Lung (tissue), 12 donors: Measurements from ENCODE around the gene CWF19L2. TPM values are rescaled to one million over a fixed set of nuclear protein-coding genes. Genes with fewer than 3 reads are reported as not detected.

Experiments
- ATAC-seq: fragments of 200-7000 bp; cut with Tn5 transposase; one replicate; pipeline ENCODE4 v1.9.1; 2020; ENCODE audit warnings: moderate number of reproducible peaks; ENCODE audit not compliant: insufficient read depth, low FRiP score
- DNase-seq, 3 donors: peaks; one replicate each; pipeline ENCODE4 v3.0.0-alpha.2; 2013 to 2017
- H3K27ac ChIP-seq, 2 donors: one replicate each; pipeline ENCODE4 v1.5.1; 2013; ENCODE audit warnings: mild to moderate bottlenecking in 2 of 2, moderate library complexity in 2 of 2, control low read depth in 1 of 2, inconsistent platforms in 1 of 2, low read depth in 1 of 2, low read length in 1 of 2
- H3K27me3 ChIP-seq, 3 donors: one replicate each; pipeline ENCODE4 v1.5.1; 2013; ENCODE audit warnings: low read length in 2 of 3; ENCODE audit not compliant: control insufficient read depth in 3 of 3, insufficient read depth in 3 of 3
- H3K36me3 ChIP-seq, 4 donors: one replicate each; pipeline ENCODE4 v1.5.1; 2013; ENCODE audit warnings: low read length in 4 of 4, mild to moderate bottlenecking in 1 of 4, moderate library complexity in 1 of 4; ENCODE audit not compliant: control insufficient read depth in 4 of 4, insufficient read depth in 4 of 4
- H3K4me1 ChIP-seq, 5 donors: one replicate each; pipeline ENCODE4 v1.5.1; 2013; ENCODE audit warnings: low read length in 5 of 5, mild to moderate bottlenecking in 2 of 5, moderate library complexity in 1 of 5; ENCODE audit not compliant: control insufficient read depth in 5 of 5, insufficient read depth in 5 of 5
- H3K4me3 ChIP-seq: one replicate; pipeline ENCODE4 v1.5.1; 2013; ENCODE audit warnings: mild to moderate bottlenecking, control low read depth, moderate library complexity
- H3K9ac ChIP-seq, 2 donors: one replicate each; pipeline ENCODE4 v1.5.1; 2013; ENCODE audit warnings: low read length in 2 of 2, control low read depth in 1 of 2; ENCODE audit not compliant: insufficient read depth in 1 of 2
- H3K9me3 ChIP-seq, 4 donors: one replicate each; pipeline ENCODE4 v1.5.1; 2013; ENCODE audit warnings: low read length in 3 of 4, mild to moderate bottlenecking in 1 of 4, moderate library complexity in 1 of 4; ENCODE audit not compliant: control insufficient read depth in 4 of 4, insufficient read depth in 3 of 4
- WGBS, 2 donors: extraction: QIAGEN DNeasy Blood & Tissue Kit; methylation state at CpG; one replicate each; pipeline ENCODE4 v1.1.7; 2013; 5-methylcytosine and 5-hydroxymethylcytosine counted together
- polyA plus RNA-seq, 2 donors: library from polyadenylated mRNA; stranded (reverse); fragments of 200-250 nt; gene quantifications; one replicate each; pipeline ENCODE4 v1.2.1, GENCODE V29; 2013
- total RNA-seq, 2 donors: library from RNA; depleted of rRNA in 1 of 2; stranded (reverse); fragments of >200 nt in 1 of 2; gene quantifications; one replicate each; pipeline ENCODE4 v1.2.1, GENCODE V29; 2014 to 2021
- TF ChIP-seq, protein P1 (sequence below): IDR thresholded peaks from 2 replicates; pipeline ENCODE4 v1.5.1; 2012; ENCODE audit warnings: mild to moderate bottlenecking; ENCODE audit errors: control extremely low read depth, extremely low read depth
- donor health status: control.
- donor health status: control.
- donor health status: Bipolar disorder and iron deficiency.
- donor health status: healthy.
- donor health status: DM: yes; HTN: yes; CAD: no.

Gene CWF19L2
- total and polyA plus RNA-seq, 4 donors = 4.1 to 31.8 (median 7.9) TPM

DNA sequence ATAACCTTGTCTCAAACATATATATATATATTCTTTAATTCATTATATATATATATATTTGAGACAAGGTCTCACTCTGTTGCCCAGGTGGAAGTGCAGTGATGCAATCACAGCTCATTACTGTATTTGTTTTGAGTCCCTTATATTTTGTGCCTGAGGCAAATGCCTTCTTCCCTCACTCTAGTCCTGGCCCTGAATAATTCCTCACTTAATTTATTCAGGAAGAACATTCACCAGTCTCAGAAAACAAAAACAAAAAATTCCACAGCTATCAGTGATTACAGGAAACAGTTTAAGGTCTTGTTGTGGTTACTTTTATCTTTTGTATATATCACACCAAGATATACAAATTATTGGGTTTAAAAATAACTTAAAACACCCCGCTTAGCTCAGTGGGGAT, 155.7 kb downstream of the CWF19L2 start:
- ATAC-seq (no peak), DNase-seq (peak in 2 of 3 donors; percentile 10 to 40)
- no peak overlapping the region for H3K9ac ChIP-seq
- 51 to 74% methylated on average over 1 of the region's 1 CpG for WGBS, 2 donors
- TF ChIP-seq, protein P1, sequence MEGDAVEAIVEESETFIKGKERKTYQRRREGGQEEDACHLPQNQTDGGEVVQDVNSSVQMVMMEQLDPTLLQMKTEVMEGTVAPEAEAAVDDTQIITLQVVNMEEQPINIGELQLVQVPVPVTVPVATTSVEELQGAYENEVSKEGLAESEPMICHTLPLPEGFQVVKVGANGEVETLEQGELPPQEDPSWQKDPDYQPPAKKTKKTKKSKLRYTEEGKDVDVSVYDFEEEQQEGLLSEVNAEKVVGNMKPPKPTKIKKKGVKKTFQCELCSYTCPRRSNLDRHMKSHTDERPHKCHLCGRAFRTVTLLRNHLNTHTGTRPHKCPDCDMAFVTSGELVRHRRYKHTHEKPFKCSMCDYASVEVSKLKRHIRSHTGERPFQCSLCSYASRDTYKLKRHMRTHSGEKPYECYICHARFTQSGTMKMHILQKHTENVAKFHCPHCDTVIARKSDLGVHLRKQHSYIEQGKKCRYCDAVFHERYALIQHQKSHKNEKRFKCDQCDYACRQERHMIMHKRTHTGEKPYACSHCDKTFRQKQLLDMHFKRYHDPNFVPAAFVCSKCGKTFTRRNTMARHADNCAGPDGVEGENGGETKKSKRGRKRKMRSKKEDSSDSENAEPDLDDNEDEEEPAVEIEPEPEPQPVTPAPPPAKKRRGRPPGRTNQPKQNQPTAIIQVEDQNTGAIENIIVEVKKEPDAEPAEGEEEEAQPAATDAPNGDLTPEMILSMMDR = no peak
- H3K27ac ChIP-seq = no peak overlapping the region
- H3K4me1 ChIP-seq = peaks cover 0 to 3% (median 0%) of the 10 kb centered on the region in 5 donors
- H3K4me3 ChIP-seq = no peak overlapping the region
- no peaks in the 10 kb centered on the region for H3K9me3 ChIP-seq
- peaks cover 0 to 4% (median 1%) of the 10 kb centered on the region in 4 donors for H3K36me3 ChIP-seq
- no peaks in the 10 kb centered on the region for H3K27me3 ChIP-seq

DNA sequence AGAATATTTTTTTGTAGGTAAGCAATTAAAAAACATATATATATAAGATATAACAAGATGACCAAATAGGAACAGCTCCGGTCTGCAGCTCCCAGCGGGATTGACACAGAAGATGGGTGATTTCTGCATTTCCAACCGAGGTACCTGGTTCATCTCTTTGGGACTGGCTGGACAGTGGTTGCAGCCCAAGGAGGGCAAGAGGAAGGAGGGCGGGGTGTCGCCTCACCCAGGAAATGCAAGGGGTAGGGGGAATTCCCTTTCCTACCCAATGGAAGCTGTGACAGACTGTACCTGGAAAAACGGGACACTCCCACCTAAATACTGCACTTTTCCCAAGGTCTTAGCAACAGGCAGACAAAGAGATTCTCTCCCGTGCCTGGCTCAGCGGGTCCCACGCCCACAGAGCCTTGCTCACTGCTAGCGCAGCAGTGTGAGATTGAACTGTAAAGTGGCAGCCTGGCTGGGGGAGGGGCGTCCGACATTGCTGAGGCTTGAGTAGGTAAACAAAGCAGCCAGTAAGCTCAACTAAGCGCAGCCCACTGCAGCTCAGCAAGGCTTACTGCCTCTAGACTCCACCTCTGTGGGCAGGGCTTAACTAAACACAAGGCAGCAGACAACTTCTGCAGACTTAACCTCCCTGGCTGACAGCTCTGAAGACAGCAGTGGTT, 163.8 kb downstream of the CWF19L2 start:
- DNase-seq = peak in 1 of 3 donors; percentile 13
- TF ChIP-seq, protein P1 = no peak
- H3K9ac ChIP-seq = no peak overlapping the region
- ATAC-seq = no peak
- peaks cover 0 to 1% (median 0%) of the 10 kb centered on the region in 4 donors for H3K36me3 ChIP-seq
- peaks cover 0 to 4% (median 0%) of the 10 kb centered on the region in 4 donors for H3K9me3 ChIP-seq
- no peaks in the 10 kb centered on the region for H3K27me3 ChIP-seq
- H3K27ac ChIP-seq = no peak overlapping the region
- 88% methylated on average over 13 of the region's 13 CpGs for WGBS, 2 donors
- H3K4me1 ChIP-seq = no peaks in the 10 kb centered on the region
- H3K4me3 ChIP-seq = no peak overlapping the region

DNA sequence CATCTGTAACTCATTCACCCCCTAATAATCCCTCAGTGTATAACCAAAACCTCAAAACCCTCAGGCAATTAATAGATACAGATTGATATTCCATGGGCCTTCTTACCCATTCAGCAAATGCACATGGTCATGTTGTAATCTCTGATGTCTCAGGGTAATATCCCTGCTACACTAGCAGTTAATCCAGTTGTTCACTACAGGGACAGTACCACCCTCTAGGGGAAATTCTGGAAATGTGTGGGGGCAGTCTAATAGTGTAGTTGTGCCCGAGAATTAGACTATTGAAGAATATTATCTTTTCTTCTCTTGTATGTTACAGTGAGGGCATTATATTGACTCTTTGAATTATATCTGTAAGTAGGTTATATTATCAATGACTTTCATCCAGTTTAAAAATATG, 175.4 kb downstream of the CWF19L2 start:
- Histone ChIP-seq H3K27ac (no peak overlapping the region), H3K36me3 (no peaks in the 10 kb centered on the region), H3K4me3 (no peak overlapping the region), H3K27me3 (no peaks in the 10 kb centered on the region), H3K9me3 (peaks cover 0 to 4% (median 1%) of the 10 kb centered on the region in 4 donors), H3K9ac (no peak overlapping the region), H3K4me1 (no peaks in the 10 kb centered on the region)
- no peak for DNase-seq
- ATAC-seq = no peak
- TF ChIP-seq, protein P1 = no peak
- 88 to 97% methylated on average over 1 of the region's 1 CpG for WGBS, 2 donors

Other genes starting within 250 kb of the CWF19L2 start
- 10 to 100 TPM in 1 of 2 donors, 1 to 10 TPM in 1; 6.3 to 10.9 TPM for gene ALKBH8, start 107.9 kb upstream of the CWF19L2 start, total RNA-seq
- gene ALKBH8, start 107.9 kb upstream of the CWF19L2 start, polyA plus RNA-seq = 1 to 10 TPM; 2.5 to 3.8 TPM
- gene ELMOD1, start 133.3 kb upstream of the CWF19L2 start, total RNA-seq = 1 to 10 TPM; 1.1 to 1.9 TPM
- gene ELMOD1, start 133.3 kb upstream of the CWF19L2 start, polyA plus RNA-seq = under 1 TPM; 0.19 to 0.53 TPM